ENCODE measurements around the gene LYZL2.
A peak's percentile ranks its signal among the peaks of the same experiment; 100 is the strongest.
"Not testable (repeated sequence)": the region's sequence is repeated elsewhere in the genome, so short reads cannot be mapped to it uniquely, and the experiment has no call there.

Gene LYZL2

DNA sequence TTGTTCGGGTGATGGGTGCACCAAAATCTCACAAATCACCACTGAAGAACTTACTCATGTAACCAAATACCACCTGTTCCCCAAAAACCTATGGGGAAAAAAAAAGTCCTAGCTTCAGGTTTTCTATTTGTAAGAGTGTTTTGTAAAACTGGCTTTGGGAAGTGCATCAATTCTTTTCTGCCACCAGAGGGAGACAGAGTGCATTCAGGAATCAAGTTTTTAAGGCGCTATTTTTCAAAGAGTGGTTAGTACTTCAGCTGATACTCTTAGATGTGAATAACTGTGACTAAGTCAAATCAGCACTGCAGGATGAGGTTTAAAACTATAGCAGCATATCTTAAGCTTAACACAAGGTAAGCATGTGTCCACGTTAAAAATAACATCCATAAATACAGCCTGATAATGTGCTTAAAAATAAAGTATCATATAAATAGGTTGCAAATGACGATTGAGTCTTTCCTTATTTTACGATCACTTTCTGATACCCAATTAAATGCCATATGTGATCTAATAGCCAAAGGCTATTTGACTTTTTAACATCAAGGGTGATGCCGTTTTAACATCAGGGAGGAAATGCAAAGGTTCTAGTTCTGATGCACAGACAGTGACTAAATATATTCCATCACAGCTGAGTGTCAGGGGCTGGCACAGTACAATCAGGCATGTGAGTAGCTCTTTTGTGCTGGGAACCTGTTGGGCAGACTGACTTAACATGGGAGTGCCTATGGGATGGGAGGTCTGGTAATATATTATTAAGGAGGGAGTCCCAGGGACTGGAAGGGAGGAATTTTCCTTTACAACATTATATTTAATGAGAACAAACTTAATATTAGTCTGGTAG is 10.6 kb upstream of the LYZL2 start:
- peak; percentile 83 for DNase-seq (ENCODE audit: low read depth)
- no peak overlapping the region for H3K4me3 ChIP-seq (ENCODE audit: low read depth, low read length)
- TF ChIP-seq, protein P1, sequence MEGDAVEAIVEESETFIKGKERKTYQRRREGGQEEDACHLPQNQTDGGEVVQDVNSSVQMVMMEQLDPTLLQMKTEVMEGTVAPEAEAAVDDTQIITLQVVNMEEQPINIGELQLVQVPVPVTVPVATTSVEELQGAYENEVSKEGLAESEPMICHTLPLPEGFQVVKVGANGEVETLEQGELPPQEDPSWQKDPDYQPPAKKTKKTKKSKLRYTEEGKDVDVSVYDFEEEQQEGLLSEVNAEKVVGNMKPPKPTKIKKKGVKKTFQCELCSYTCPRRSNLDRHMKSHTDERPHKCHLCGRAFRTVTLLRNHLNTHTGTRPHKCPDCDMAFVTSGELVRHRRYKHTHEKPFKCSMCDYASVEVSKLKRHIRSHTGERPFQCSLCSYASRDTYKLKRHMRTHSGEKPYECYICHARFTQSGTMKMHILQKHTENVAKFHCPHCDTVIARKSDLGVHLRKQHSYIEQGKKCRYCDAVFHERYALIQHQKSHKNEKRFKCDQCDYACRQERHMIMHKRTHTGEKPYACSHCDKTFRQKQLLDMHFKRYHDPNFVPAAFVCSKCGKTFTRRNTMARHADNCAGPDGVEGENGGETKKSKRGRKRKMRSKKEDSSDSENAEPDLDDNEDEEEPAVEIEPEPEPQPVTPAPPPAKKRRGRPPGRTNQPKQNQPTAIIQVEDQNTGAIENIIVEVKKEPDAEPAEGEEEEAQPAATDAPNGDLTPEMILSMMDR (conservative IDR thresholded peaks at IDR 0.05; ENCODE audit: low read depth, low read length) = peak; percentile 83

DNA sequence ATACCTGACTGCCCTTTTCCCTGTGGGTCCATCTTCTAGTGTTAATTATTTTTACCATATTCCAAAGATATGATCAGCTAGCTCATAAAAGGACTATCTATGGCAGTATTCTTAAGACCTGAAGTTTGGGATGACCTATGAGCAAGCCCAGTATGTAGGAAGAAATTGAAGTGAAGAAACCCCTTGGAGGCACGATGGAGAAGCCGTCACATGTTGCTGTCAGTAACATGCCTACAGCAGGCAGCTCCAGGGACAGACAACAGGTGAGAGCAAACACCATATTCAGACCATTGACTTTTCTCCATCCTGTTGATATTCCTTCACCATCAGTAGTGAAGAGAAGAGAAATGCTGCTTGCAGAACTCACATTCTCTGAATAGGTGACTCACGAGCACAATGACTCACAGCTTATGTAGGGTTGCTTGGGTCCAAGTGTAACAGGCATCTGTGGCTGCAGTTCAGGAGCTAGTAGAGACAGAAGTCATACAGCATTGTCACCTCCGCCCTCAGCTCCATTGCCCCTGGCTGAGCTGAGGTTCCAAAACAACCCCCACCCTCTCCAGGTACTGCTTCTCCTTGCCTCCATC is 8.4 kb upstream of the LYZL2 start:
- TF ChIP-seq, protein P1 (conservative IDR thresholded peaks at IDR 0.05; ENCODE audit: low read depth, low read length) = no peak
- no peak overlapping the region for H3K4me3 ChIP-seq (ENCODE audit: low read depth, low read length)
- DNase-seq (ENCODE audit: low read depth) = peak; percentile 93

DNA sequence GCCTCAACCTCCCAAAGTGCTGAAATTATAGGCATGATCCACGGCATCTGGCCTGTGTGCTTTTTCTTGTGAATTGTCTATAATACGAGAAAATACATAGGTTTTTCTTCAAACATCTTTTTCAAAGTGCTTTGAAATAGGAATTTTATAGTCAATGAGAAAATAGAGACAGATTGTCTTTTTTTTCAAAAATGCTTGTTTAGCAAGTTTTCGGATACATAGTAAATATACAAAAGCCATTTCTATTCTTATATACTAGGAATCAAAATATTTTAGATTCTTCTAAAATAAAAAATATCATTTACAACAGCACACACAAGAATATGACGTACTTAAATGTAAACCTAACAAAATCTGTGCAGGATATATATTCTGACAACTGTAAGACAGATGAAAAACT is 1.6 kb upstream of the LYZL2 start:
- no peak overlapping the region for H3K4me3 ChIP-seq (ENCODE audit: low read depth, low read length)
- TF ChIP-seq, protein P1 (conservative IDR thresholded peaks at IDR 0.05; ENCODE audit: low read depth, low read length) = no peak
- no peak for DNase-seq (ENCODE audit: low read depth)

DNA sequence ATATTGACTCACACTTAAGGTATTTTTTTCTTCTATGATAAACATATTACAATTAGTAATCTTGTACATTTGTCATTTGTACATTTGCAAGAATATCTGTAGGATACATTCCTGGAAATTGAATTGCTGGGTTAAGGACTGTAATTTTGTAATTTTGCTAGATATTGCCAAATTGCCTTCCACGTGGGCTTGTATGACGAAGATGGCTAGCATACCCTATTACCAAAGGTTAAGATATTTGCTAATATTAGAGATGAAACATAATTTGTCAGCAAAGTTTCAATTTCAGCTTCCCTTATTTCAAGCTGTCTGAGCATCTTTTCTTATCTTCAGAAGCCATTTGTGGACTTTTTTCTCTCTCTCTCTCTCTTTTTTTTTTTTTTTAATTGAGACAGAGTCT is 1.0 kb upstream of the LYZL2 start:
- no peak overlapping the region for H3K4me3 ChIP-seq (ENCODE audit: low read depth, low read length)
- DNase-seq (ENCODE audit: low read depth) = peak; percentile 85
- TF ChIP-seq, protein P1 (conservative IDR thresholded peaks at IDR 0.05; ENCODE audit: low read depth, low read length) = no peak

DNA sequence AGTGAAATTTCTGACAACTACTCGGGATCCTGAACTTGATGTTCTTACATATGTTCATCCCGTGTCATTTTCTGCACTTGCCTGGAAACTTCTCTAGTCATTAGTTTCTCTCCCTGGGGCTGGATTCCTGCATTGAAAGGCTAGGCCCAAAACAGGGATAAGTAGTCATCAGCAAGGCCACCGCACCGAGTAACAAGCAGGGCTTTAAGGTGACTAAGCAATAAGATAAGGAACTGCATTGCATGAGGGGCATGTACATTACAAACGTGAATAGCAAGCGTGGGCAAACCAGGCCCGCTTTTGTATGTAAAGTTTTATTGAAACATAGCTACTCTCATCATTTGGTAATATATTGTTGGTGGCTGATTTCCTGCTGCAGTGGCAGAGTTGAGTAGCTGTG is 977 bp downstream of the LYZL2 start:
- not testable (repeated sequence) for DNase-seq (ENCODE audit: low read depth); H3K4me3 ChIP-seq (ENCODE audit: low read depth, low read length)

DNA sequence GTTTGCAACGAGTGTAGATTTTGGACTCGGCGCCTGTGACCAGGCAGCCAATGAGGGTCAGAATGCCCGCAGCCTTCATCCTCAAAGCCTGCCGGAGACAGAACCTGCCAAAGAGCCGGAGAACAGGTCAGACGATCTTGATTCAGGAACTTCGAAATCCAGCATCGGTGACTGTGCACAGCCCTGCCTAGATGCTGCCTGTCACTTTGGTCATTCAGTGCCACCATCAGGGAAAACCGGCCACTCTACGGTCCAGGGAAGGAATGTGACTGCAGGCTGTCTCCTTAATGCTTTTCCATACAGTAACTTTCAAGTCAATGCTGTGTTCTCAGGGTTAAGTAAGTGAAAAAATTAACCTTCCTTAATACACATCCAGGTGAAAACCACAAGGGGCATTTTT is 2.7 kb downstream of the LYZL2 start:
- H3K4me3 ChIP-seq (ENCODE audit: low read depth, low read length); DNase-seq (ENCODE audit: low read depth): not testable (repeated sequence)

DNA sequence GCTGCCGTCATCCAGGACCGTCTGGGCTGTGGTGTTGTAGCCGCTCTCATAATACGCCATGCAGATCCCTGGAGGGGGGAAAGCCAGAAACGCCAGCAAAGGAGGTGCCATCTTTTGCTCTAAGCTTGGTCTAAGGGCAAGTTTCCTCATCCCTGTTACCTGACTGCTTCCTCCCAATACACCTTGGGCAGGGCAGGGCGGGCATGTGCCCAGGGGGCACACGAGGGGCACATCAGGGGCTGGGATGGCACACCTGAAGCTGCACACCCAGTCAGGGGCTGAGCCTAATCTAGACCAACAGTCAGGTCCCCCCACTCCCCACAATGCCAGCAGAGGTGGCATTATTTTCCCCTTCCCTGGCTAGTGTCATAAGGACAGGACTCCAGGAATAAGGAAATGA is 3.4 kb downstream of the LYZL2 start:
- not testable (repeated sequence) for H3K4me3 ChIP-seq (ENCODE audit: low read depth, low read length); DNase-seq (ENCODE audit: low read depth)

DNA sequence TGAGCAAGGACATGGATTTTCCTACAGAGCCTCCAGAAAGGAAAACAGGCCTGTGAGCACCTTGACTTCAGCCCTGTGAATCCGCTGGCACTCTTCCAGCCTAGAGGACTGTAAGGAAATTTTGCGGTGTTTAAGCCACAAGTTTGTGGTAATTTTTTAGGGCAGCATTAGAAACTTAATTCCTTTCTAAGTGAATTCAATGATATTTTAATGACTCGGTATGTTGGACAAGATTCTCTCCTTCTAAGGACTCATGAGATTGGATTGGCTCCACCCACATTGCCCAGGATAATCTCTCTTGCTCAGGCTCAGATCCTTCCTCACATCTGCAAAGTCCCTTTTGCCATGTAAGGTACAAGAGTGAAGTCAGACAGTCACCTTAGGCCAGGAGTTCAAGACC is 4.5 kb downstream of the LYZL2 start:
- no peak for DNase-seq (ENCODE audit: low read depth)
- TF ChIP-seq, protein P1 (conservative IDR thresholded peaks at IDR 0.05; ENCODE audit: low read depth, low read length) = no peak

More for the DNA sequence above, 4.5 kb downstream of the LYZL2 start:
- H3K4me3 ChIP-seq (ENCODE audit: low read depth, low read length) = no peak overlapping the region

Data from choroid plexus epithelial cell (primary cell).